Stimulated activated CD4-positive, alpha-beta T cell treated with anti-CD3 and anti-CD28 coated beads, Interleukin-1b, Interleukin-23, amount 100 ng/mL, for 24 hours (primary cell): ENCODE measurements around the gene CHRD.
A peak's percentile ranks its signal among the peaks of the same experiment; 100 is the strongest.
"Not testable (repeated sequence)": the region's sequence is repeated elsewhere in the genome, so short reads cannot be mapped to it uniquely, and the experiment has no call there.

Source experiments
- DNase-seq, 4 experiments: peaks; one replicate each; pipeline ENCODE4 v3.0.0-alpha.2; 2020; ENCODE audit warnings: low read depth in 4 of 4, low spot score in 1 of 4

Gene CHRD

GRCh38 chr3:184379358-184380184 is at the start of gene CHRD:
TSS of gene CHRD (plus strand) at chr3:184380054. CDS start at chr3:184380319, 265 bp downstream.
- DNase-seq = no peak

- DNase-seq = no peak
Observed at GRCh38 chr3:184332370-184333090, 47.3 kb upstream of the CHRD start.

GRCh38 chr3:184333190-184333589 is 46.7 kb upstream of the CHRD start:
- no peak for DNase-seq

- DNase-seq = no peak
Observed at GRCh38 chr3:184333700-184334099, 46.2 kb upstream of the CHRD start.

- DNase-seq = no peak
Observed at GRCh38 chr3:184334470-184335158, 45.2 kb upstream of the CHRD start.

- DNase-seq = no peak
Observed at GRCh38 chr3:184335291-184335660, 44.6 kb upstream of the CHRD start.

GRCh38 chr3:184335661-184336546 is 44.0 kb upstream of the CHRD start:
- peak; percentile 79 to 87 (median 82) for DNase-seq

- no peak for DNase-seq
Observed at GRCh38 chr3:184336547-184337398, 43.1 kb upstream of the CHRD start.

- no peak for DNase-seq
Observed at GRCh38 chr3:184337399-184337714, 42.5 kb upstream of the CHRD start, which contains the start of gene FAM131A. TSS of gene FAM131A (plus strand) at chr3:184337600. CDS start at chr3:184337631, 31 bp downstream.

GRCh38 chr3:184337981-184338380 is 41.9 kb upstream of the CHRD start:
- DNase-seq = no peak

GRCh38 chr3:184338511-184338945 is 41.3 kb upstream of the CHRD start:
- DNase-seq = no peak

GRCh38 chr3:184339001-184339400 is 40.9 kb upstream of the CHRD start:
- DNase-seq = no peak

- DNase-seq = not testable (repeated sequence)
Observed at GRCh38 chr3:184339451-184340135, 40.3 kb upstream of the CHRD start.

GRCh38 chr3:184341925-184342324 is 37.9 kb upstream of the CHRD start:
- no peak for DNase-seq

- DNase-seq = no peak
Observed at GRCh38 chr3:184343200-184343876, 36.5 kb upstream of the CHRD start.

GRCh38 chr3:184344579-184345316 is 35.1 kb upstream of the CHRD start:
- DNase-seq = no peak

- DNase-seq = no peak
Observed at GRCh38 chr3:184345317-184346144, 34.3 kb upstream of the CHRD start.
